ENCODE measurements around the gene EXTL1.

- TF ChIP-seq CTCF (IDR thresholded peaks at IDR 0.05) (no peak), POLR2A (IDR thresholded peaks at IDR 0.05) (no peak)
These were observed 6.2 kb upstream of the EXTL1 start for GRCh38 chr1:26015358-26015757.

Data from esophagus squamous epithelium (tissue), 4 donors.